WTC11 (cell line): ENCODE data around the gene PLXNA3. TPM values are rescaled to one million over a fixed set of nuclear protein-coding genes. Genes with fewer than 3 reads are reported as not detected.

Source experiments
- ATAC-seq: fragments of 200-7000 bp; cut with Tn5 transposase; 2 replicates; pipeline ENCODE4 v1.10.0; 2021; ENCODE audit warnings: mild to moderate bottlenecking, moderate library complexity
- CTCF ChIA-PET: fragments of 300-600 bp; sonication (Branson Sonifier 250); formaldehyde crosslinking; loops from one replicate; lab custom pipeline; 2021; ENCODE audit warnings: antibody characterized with exemption; lab: Charles Lee
- POLR2A ChIA-PET: fragments of 350-600 bp; sonication (Branson Sonifier 250); formaldehyde crosslinking; loops from one replicate; lab custom pipeline; 2021; ENCODE audit warnings: antibody characterized with exemption; lab: Charles Lee
- DNase-seq: peaks from one replicate; pipeline ENCODE4 v3.0.0; 2021; ENCODE audit warnings: low spot score
- H3K27ac Mint-ChIP-seq: 2 replicates; pipeline ENCODE4 v1.8.0; 2021; ENCODE audit warnings: mixed read lengths
- H3K27me3 Mint-ChIP-seq: 2 replicates; pipeline ENCODE4 v1.8.0; 2021; ENCODE audit warnings: low read depth, mild to moderate bottlenecking, moderate library complexity, mixed read lengths
- H3K36me3 Mint-ChIP-seq: 2 replicates; pipeline ENCODE4 v1.8.0; 2021; ENCODE audit warnings: mixed read lengths
- H3K4me1 Mint-ChIP-seq: 2 replicates; pipeline ENCODE4 v1.8.0; 2022; ENCODE audit warnings: mixed read lengths
- H3K4me3 Mint-ChIP-seq: 2 replicates; pipeline ENCODE4 v1.8.0; 2021; ENCODE audit warnings: mild to moderate bottlenecking, moderate library complexity, mixed read lengths
- H3K9me3 Mint-ChIP-seq: 2 replicates; pipeline ENCODE4 v1.8.0; 2021; ENCODE audit warnings: mixed read lengths
- ARID4B ChIP-seq: sonication (generic); formaldehyde crosslinking; IDR thresholded peaks from 2 replicates; pipeline ENCODE4 v1.8.0; 2023; ENCODE audit warnings: missing genetic modification reagents, mild to moderate bottlenecking, borderline replicate concordance
- ATF6 ChIP-seq: sonication (generic); formaldehyde crosslinking; IDR thresholded peaks from 2 replicates; pipeline ENCODE4 v1.8.1; 2023; ENCODE audit warnings: mild to moderate bottlenecking, missing genetic modification reagents
- EMX1 ChIP-seq: fragments of 250-450 bp; sonication (Bioruptor Pico); IDR thresholded peaks from 2 replicates; pipeline ENCODE4 v1.8.0; 2021; ENCODE audit warnings: mild to moderate bottlenecking
- GABPB1 ChIP-seq: sonication (generic); formaldehyde crosslinking; IDR thresholded peaks from 2 replicates; pipeline ENCODE4 v1.8.1; 2023; ENCODE audit warnings: mild to moderate bottlenecking, missing genetic modification reagents
- GRHL2 ChIP-seq: fragments of 250-450 bp; sonication (Bioruptor Pico); IDR thresholded peaks from 2 replicates; pipeline ENCODE4 v1.8.0; 2022; ENCODE audit warnings: mild to moderate bottlenecking, moderate library complexity; ENCODE audit not compliant: insufficient replicate concordance, severe bottlenecking
- KAT7 ChIP-seq: sonication (generic); formaldehyde crosslinking; IDR thresholded peaks from 2 replicates; pipeline ENCODE4 v1.8.1; 2023; ENCODE audit warnings: missing genetic modification reagents, mild to moderate bottlenecking, borderline replicate concordance
- NR1H2 ChIP-seq: sonication (generic); formaldehyde crosslinking; IDR thresholded peaks from 2 replicates; pipeline ENCODE4 v1.9.0; 2021; ENCODE audit warnings: mild to moderate bottlenecking, moderate library complexity, missing genetic modification reagents
- PRRX2 ChIP-seq: fragments of 250-450 bp; sonication (Bioruptor Pico); IDR thresholded peaks from 2 replicates; pipeline ENCODE4 v1.8.0; 2021; ENCODE audit warnings: mild to moderate bottlenecking
- SMAD3 ChIP-seq: sonication (generic); formaldehyde crosslinking; IDR thresholded peaks from 2 replicates; pipeline ENCODE4 v1.8.0; 2022; ENCODE audit warnings: missing genetic modification reagents, mild to moderate bottlenecking, borderline replicate concordance
- ZNF232 ChIP-seq: sonication (generic); formaldehyde crosslinking; IDR thresholded peaks from 2 replicates; pipeline ENCODE4 v1.8.0; 2022; ENCODE audit warnings: mild to moderate bottlenecking, missing genetic modification reagents
- ZNF423 ChIP-seq: fragments of 250-450 bp; sonication (Bioruptor Pico); IDR thresholded peaks from 2 replicates; pipeline ENCODE4 v2.1.2; 2022; ENCODE audit warnings: mild to moderate bottlenecking, moderate library complexity
- ZNF425 ChIP-seq: fragments of 250-450 bp; sonication (Bioruptor Pico); conservative IDR thresholded peaks from 2 replicates; pipeline ENCODE4 v1.9.0; 2021; ENCODE audit warnings: mild to moderate bottlenecking
- total RNA-seq: library from RNA; stranded (reverse); gene quantifications from 3 replicates; pipeline ENCODE4 v1.2.3, GENCODE V29; 2021
- TF ChIP-seq, protein P1 (sequence below): sonication (generic); formaldehyde crosslinking; IDR thresholded peaks from 2 replicates; pipeline ENCODE4 v1.8.0; 2022; ENCODE audit warnings: mild to moderate bottlenecking, missing genetic modification reagents
- TF ChIP-seq, protein P2 (sequence below): sonication (generic); formaldehyde crosslinking; IDR thresholded peaks from 2 replicates; pipeline ENCODE4 v1.8.1; 2023; ENCODE audit warnings: mild to moderate bottlenecking, moderate library complexity, missing genetic modification reagents

Gene PLXNA3
- total RNA-seq, 1 experiment from 2014 or later: 26.6 TPM

DNA sequence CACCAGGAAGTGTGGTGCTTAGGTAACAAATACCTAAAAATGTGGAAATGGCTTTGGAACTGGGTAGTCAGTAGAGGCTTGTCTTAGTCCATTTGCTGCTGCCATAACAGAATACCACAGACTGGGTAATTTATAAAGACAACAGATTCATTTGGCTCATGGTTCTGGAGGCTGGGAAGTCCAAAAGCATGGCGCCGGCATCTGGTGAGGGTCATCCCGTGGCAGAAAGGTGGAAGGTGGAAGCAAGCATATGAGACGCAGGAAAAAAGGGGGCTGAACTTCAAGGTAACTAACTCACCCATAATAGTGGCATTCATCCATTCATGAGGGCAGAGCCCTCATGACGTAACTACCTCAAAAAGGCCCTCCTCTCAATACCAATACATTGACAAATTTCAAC, 51.4 kb downstream of the PLXNA3 start:
- Mint-ChIP-seq H3K27ac (no peak overlapping the region), H3K27me3 (no peaks in the 10 kb centered on the region; the same call in 1 of the 2 replicates), H3K9me3 (no peaks in the 10 kb centered on the region), H3K4me1 (no peaks in the 10 kb centered on the region), H3K4me3 (no peak overlapping the region)
- DNase-seq (no peak), ATAC-seq (no peak)
- TF ChIP-seq KAT7 (CRISPR knock-in tag): no peak
- TF ChIP-seq ARID4B (CRISPR knock-in tag): no peak
- TF ChIP-seq NR1H2 (CRISPR knock-in tag): no peak
- TF ChIP-seq, protein P1, sequence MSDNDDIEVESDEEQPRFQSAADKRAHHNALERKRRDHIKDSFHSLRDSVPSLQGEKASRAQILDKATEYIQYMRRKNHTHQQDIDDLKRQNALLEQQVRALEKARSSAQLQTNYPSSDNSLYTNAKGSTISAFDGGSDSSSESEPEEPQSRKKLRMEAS (CRISPR knock-in tag): no peak
- no peak for TF ChIP-seq ATF6 (CRISPR knock-in tag)
- no peak for TF ChIP-seq PRRX2
- no peak for TF ChIP-seq ZNF425 (CRISPR knock-in tag)
- no peak for TF ChIP-seq ZNF423 (CRISPR knock-in tag)
- no peak for TF ChIP-seq EMX1 (CRISPR knock-in tag)
- no peak for TF ChIP-seq GRHL2 (CRISPR knock-in tag)
- TF ChIP-seq SMAD3 (CRISPR knock-in tag): no peak
- TF ChIP-seq GABPB1 (CRISPR knock-in tag): no peak
- TF ChIP-seq, all 79 proteins: peak for 0
- POLR2A ChIA-PET: no interaction called here
- CTCF ChIA-PET: no interaction called here
- H3K36me3 Mint-ChIP-seq: peaks cover 15% of the 10 kb centered on the region

DNA sequence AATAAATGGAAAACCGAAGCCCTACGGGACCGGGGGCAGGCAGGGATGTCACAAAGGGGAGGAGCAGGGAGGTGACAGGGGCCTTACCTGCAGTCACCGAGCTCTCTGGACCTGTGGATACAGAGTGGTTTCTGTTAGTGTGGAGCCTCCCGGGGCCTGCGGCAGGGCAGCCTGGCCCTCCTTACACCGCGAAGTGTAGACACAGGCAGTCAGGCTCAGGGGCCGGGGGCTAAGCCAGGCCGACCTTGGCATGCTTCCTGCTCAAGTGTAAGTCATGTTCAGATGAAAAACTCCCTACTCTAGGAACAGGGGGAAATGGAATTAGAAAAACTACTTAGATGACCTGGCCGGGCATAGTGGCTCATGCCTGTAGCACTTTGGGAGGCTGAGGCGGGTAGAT, 53.7 kb downstream of the PLXNA3 start:
- peaks cover 5% of the 10 kb centered on the region for H3K4me1 Mint-ChIP-seq
- no peak for TF ChIP-seq ZNF232 (CRISPR knock-in tag)
- TF ChIP-seq, protein P2, sequence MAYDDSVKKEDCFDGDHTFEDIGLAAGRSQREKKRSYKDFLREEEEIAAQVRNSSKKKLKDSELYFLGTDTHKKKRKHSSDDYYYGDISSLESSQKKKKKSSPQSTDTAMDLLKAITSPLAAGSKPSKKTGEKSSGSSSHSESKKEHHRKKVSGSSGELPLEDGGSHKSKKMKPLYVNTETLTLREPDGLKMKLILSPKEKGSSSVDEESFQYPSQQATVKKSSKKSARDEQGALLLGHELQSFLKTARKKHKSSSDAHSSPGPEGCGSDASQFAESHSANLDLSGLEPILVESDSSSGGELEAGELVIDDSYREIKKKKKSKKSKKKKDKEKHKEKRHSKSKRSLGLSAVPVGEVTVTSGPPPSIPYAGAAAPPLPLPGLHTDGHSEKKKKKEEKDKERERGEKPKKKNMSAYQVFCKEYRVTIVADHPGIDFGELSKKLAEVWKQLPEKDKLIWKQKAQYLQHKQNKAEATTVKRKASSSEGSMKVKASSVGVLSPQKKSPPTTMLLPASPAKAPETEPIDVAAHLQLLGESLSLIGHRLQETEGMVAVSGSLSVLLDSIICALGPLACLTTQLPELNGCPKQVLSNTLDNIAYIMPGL: no peak
- TF ChIP-seq, all 79 proteins: peak for 0
- ChIA-PET CTCF (no interaction called here), POLR2A (no interaction called here)
- Mint-ChIP-seq H3K9me3 (no peaks in the 10 kb centered on the region), H3K27me3 (no peaks in the 10 kb centered on the region; the same call in 1 of the 2 replicates), H3K36me3 (peaks cover 15% of the 10 kb centered on the region), H3K27ac (no peak overlapping the region), H3K4me3 (no peak overlapping the region)
- DNase-seq (no peak), ATAC-seq (no peak)
